GM15510 (cell line): ENCODE data around the gene APCS.

Experiments
- POLR2A ChIP-seq: IDR thresholded peaks from 3 replicates; pipeline ENCODE4 v1.6.1; 2011; ENCODE audit warnings: borderline replicate concordance; ENCODE audit not compliant: insufficient read length; ENCODE audit errors: extremely low read depth

The APCS gene, protein sequence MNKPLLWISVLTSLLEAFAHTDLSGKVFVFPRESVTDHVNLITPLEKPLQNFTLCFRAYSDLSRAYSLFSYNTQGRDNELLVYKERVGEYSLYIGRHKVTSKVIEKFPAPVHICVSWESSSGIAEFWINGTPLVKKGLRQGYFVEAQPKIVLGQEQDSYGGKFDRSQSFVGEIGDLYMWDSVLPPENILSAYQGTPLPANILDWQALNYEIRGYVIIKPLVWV

DNA sequence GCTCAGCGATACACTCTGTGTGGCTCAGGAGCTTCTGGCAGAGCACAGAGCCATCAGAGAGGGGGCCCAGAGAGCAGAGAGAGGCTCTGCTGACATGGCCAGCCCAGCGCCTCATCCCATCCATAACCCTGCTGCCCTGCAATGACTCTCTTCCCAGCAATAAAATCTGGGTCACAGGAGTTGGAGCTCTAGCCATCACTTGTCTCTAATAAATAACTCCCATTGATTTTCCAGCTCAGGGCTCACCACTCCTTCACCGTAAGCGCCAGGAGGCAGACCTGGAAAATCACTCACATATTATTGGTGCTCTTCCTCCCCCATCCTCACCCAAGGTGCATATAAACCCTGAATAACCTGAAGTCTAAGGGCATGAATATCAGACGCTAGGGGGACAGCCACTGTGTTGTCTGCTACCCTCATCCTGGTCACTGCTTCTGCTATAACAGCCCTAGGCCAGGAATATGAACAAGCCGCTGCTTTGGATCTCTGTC is at the start of gene APCS:
TSS of gene APCS (plus strand) at position 366 of the 491 bp plus-strand sequence. CDS start at position 462, 96 bp downstream.
- no peak for TF ChIP-seq POLR2A

DNA sequence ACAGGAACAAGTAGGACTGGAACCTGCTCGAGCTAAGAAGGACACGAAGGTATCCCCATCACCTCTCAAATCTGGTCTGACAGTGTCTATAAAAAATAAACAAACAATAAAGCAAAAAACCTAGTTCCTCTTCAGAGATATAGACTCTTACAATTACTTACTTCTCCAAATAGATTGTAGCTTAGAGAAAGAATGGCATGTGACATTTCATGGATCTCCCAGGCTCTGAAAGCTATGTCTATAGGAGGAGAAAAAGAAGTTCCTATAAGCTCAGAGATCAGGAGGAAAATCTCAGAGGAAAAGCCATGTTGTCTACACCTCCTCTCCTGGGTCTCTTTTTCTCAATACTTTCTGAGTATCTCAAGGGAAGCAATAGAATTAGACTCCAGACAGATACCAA is 39.5 kb upstream of the APCS start:
- TF ChIP-seq POLR2A = no peak

DNA sequence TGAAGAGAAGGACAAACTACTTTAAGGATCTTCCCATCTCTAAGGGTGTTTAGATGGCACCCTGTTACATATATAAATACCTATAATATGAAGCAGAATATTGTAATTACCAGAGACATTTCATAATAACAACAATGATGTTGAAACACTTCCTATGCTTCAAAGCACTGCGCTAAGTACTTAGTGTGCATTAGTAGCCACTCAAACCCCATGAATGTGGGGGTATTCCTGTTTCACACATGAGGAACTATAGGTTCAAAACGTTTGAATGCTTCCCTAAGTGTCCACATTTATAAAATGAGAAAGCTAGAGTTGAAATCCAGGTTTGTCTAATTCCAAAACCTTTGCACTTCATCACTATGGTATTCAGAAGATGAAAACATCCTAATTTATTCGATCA is 33.4 kb upstream of the APCS start:
- TF ChIP-seq POLR2A = no peak

DNA sequence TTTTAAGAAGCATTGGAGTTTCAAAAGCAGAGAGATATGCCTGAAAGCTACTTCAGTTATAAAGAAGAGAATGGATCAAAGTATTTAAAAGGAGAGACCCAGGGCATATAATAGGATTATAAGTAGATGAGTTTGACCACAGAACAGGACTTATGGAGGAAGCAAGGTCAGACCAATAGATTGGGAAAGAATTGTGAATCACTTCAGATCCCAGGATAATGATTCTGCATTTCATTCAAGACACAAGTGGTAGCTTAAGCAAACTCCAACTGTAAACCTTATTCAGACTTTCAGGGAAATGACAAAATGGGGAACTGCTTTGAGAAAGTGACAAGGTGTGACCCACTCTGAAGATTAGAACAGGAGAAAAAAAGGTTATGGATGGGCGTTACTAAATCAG is 32.9 kb upstream of the APCS start:
- TF ChIP-seq POLR2A = no peak

DNA sequence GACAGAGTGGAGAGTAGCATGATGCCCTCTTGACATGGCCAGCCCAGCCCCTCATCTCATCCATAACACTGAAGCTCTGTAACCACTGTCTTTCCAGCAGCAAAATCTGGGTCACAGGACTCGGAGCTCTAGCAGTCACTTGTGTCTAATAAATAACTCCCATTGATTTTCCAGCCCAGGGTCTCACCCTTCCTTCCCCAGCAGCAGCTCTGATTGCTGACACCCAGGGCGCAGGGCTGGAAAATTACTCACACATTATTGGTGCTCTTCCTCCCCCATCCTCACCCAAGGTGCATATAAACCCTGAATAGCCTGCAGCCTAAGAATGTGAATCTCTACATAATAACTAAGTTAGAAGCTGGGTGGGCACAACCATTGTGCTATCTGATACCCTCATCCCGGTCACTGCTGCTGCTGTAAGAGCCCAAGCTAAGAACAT is 30.7 kb upstream of the APCS start:
- no peak for TF ChIP-seq POLR2A

DNA sequence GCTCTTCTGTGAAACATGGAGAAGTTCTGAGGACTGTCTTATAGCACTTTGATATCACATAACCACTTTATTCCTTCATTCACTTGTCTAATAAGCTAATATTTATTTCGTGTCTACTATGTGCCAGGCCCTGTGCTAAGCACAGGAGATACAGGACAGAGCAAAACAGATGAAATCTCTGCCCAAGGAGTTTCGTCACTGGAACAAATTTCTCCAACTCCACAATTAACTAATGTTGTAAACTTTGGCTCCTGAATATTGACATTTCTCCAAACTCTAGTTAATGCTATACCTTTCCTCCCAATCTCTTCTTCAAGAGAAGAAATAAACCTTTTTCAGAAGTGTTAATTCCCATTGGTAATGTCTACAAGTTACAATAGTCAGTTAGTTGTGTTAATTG is 27.0 kb upstream of the APCS start:
- TF ChIP-seq POLR2A = no peak

DNA sequence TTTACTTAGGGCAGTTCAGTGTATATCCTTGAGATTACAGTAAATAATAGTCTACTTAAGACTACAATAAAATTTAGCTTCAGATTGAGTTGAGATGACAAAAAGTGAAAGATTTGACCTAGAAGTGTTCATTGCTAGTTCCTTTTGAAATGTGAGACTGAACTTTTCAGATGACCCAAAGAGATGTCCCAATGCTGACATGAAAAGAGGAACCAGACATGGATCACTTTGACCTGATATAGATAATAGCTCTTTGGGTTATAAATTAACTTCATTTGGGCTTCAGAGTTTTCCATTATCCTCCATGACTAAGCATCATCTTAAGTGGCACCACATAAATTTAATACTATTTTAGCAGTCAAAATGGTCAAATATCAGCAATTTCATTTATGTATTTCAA is 26.1 kb upstream of the APCS start:
- TF ChIP-seq POLR2A = no peak

DNA sequence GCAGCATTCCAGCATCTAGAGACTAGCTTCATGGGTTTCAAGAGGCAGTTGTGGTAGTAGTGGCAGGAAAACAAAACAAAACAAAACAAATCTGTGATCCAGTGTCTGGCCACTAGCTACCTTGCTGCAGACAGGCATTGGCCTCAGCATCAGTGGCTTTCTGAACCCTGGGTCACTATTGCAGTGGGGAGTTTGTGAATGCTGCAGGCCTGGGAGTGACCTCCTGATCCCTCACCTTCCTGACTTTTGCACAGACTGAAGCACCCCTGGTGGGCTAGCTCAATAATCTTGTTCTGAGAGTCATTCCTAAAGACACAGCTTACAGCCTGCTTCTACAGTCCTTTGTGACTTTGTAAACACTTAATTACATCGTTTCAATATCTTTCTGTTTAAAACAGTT is 24.9 kb upstream of the APCS start:
- no peak for TF ChIP-seq POLR2A

DNA sequence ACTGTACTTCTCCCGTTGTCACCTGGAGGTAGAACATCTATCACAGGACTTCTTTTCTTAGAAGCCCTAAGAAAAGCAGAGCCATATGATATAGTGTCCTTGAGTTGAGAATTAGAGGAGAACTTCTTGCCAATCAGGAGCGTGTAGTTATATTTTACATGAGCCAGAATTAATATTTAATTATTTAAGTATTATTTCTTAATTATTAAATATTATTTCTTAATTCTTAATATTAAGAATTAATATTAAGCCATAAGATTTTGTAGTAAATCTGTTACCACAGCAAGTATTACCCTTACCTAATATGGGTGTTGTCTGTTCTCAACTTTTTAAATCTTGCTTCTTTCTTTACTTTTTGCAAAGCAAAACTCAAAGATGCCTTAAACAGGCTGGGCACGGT is 10.2 kb upstream of the APCS start:
- TF ChIP-seq POLR2A = no peak

DNA sequence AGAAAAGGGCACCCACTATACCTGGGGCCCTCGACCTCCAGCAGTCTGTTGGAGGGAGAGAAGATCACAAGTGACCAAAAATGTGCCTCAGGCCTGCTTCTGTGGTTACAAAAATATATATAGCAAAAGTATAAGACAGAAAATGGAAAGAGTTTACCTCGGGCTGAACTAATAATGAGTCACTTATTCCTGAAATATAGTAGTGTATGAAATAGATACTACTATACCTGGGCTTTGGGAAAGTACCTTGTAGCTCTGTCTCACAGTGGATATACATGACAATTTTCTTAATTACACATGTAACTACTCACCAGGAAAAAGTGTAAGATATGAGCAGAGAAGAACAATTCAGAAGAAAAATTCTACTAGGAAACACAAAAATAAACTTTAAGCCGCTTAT is 7.3 kb upstream of the APCS start:
- no peak for TF ChIP-seq POLR2A

DNA sequence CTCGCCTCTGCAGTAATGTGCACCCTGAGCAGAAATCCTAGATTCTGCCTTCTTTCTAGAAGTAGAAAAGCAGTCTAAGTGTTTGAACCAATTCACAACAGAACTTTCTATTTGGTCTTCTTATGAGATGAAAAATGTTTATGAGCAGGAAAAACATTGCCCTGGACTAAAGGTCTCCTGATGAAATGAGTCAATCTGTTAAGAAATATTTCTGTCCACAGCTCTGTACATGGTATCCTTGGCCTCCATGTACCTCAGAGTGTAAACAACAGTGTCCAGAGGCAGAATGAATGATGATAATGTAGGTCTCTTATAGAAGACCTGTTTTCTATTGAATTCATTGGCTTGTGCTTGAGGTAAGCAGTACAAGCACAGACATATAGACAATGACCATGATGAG is 6.2 kb upstream of the APCS start:
- TF ChIP-seq POLR2A = no peak

DNA sequence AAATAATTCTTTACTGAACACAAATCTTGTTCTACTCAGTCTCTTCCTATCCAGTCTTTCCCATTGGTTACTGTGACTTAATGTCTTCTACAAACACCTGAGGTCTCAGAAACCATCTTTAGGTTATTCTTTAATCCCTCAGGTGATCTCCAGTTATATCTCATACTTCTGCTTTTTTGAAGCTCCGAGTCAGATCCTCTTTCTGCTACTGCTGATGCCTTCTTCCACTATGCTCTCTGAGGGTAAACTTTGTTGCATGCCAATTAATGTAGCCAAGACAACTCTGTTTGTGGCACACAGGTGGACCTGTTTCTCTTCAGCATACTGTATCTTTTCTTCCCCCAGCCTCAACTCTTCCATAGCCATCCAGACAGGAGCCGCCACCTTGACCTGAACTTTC is 3.1 kb upstream of the APCS start:
- no peak for TF ChIP-seq POLR2A

DNA sequence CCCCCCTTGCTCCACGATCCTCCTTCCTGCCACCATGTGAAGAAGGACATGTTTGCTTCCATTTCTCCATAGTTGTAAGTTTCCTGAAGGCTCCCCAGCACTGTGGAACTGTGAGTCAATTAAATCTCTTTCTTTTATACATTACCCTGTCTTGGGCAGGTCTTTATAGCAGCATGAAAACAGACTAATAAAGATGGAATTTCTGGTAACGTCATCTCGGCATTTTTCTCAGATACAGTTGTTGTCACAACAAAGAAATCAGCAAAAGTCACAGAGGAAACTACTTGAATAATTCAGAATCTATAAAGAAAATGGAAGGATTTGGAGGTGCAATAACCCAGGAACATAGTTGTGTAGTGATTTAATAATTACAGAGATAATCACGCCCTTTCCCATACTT is 4.4 kb downstream of the APCS start:
- no peak for TF ChIP-seq POLR2A

DNA sequence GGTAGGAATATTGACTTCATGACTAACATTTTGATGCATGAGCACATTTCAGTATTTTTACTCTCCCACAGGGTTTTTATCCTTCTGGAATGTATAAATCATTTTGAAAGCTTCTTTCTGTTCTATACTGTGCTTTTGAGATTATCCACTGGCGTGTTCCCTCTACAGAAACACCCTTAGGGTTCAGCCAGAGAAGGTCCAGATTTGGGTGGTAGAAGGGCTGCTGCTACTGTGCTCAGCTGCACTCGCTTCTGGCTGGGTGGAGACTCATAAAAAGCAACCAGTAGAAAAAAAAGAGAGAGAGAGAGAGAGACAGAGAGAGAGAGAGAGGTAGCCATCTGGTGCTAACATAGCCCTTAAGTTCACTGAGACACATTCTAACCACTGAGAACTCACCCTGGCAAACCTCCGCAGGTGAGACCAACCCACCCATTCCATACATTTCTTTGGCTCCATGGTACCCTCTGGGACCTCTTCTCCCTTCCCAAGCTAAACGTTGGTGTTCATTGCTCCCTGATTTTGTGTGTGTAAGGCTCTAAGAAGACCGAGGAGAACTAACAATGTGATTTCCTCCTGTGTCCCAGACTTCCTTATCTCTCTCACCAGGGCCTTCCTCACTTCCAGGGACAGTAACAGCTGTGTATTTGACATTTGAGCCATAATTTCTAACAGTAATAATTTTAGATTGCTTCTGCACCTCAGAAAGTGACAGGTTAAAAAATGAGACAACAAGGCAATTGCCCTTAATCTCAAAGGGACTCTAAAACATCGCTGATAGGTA is 7.2 kb downstream of the APCS start:
- TF ChIP-seq POLR2A = no peak

DNA sequence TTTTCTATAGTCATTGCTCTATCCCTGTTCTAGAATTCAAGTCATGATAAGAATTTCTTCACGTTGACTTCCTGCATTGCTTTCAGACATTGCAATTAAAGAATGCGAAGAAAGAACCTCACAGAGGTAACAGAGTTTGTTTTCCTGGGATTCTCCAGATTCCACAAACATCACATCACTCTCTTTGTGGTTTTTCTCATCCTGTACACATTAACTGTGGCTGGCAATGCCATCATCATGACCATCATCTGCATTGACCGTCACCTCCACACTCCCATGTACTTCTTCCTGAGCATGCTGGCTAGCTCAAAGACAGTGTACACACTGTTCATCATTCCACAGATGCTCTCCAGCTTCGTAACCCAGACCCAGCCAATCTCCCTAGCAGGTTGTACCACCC is 10.6 kb downstream of the APCS start:
- no peak for TF ChIP-seq POLR2A

DNA sequence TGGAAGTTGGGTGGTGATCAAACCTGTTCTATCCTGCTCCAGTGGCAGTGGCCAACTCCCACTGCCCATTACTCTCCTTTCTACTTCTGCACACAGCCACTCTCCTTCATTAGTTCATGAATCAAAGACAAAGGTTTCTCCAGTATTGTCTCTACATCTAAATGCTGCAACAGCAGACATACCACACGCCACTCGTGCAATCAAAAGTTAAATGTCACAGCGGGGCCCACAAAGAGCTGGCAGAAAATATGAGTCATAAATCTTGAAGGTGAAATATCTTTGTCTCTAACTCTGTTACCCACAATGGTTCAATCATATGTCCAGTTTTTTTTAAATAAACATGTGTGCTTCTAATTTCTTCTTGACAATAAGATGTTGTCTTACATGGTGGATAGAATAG is 13.3 kb downstream of the APCS start:
- TF ChIP-seq POLR2A = no peak

DNA sequence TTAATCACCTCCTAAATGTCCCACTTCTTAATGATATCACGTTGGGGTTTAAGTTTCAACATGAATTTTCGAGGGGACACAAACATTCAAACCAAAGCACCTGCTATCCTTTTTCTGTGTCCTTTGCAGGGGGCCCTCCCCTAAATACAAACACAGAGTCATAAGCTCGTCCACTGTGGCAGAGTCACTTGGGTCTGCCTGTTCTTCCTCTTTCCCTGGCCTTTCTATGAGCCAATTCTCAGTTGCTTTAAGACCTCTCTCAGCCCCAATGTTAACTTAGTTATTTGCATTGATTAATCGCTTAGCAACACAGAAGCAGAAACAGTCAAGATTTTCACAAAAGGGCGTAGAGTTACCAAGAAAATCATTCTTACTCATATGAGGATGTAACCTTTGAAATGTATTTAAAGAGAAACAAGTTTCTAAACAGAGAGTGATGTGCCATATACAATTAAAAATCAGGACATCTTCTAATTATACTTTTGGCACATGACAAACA is 14.9 kb downstream of the APCS start:
- TF ChIP-seq POLR2A = no peak

DNA sequence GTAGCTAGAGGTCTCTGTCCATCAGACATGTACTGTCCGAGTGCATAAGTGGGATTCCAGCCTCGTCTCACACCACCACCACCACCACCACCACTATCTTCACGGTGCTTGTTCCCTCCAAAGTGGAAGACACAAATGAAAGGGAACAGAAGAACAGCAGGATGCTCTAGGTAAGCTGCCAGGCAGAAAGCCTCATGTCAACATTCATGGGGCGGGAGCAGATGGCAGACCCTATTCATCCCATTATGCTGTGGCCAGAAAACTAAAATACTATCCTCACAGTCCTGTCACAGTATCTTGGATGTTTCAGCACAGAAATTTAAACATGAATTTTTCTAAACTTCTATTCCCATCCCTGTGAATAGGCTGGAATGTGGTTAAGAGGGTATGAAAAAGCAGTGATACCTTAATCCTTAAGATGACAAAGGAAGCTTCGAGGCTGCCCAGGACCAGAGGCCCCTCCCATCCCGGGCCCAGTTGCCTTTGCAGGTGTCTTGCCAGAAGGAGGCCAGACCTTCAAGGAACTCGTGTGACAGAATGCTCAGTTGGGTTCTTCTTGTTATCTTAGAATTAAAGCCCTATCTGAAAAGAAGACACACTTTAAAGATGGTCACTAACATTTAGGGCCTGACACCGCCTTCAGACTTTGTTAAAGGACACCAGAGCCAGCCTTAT is 24.7 kb downstream of the APCS start:
- TF ChIP-seq POLR2A = no peak
